DOHH2 (cell line): Measurements from ENCODE around the gene TRIML1.

ENCODE experiments used
- H3F3A ChIP-seq: fragments of 200-600 bp; sonication (generic), shearing (Covaris generic); 2 replicates; pipeline ENCODE4 v1.6.0; 2016; ENCODE audit warnings: antibody characterized with exemption, mild to moderate bottlenecking; ENCODE audit not compliant: control insufficient read depth, insufficient read depth
- H3K27ac ChIP-seq: fragments of 200-600 bp; sonication (generic); 2 replicates; pipeline ENCODE4 v1.5.1; 2014; ENCODE audit warnings: low read depth, mild to moderate bottlenecking, low read length, moderate library complexity
- H3K27me3 ChIP-seq: fragments of 200-600 bp; sonication (generic); 2 replicates; pipeline ENCODE4 v1.6.1; 2014; ENCODE audit warnings: mild to moderate bottlenecking, low read length, mixed read lengths; ENCODE audit not compliant: control insufficient read depth
- H3K36me3 ChIP-seq: fragments of 200-600 bp; sonication (generic); 2 replicates; pipeline ENCODE4 v1.6.1; 2014; ENCODE audit warnings: mild to moderate bottlenecking, low read length, moderate library complexity, mixed read lengths; ENCODE audit not compliant: control insufficient read depth
- H3K4me1 ChIP-seq: fragments of 200-600 bp; sonication (generic); 2 replicates; pipeline ENCODE4 v1.6.1; 2014; ENCODE audit warnings: mild to moderate bottlenecking, low read length, mixed read lengths; ENCODE audit not compliant: control insufficient read depth
- H3K4me2 ChIP-seq: fragments of 200-600 bp; sonication (generic); 2 replicates; pipeline ENCODE4 v1.6.0; 2014; ENCODE audit warnings: mild to moderate bottlenecking, low read length, moderate library complexity
- H3K4me3 ChIP-seq: fragments of 200-600 bp; sonication (generic); 2 replicates; pipeline ENCODE4 v1.5.1; 2014; ENCODE audit warnings: mild to moderate bottlenecking, low read length, mixed read lengths
- H3K79me2 ChIP-seq: fragments of 200-600 bp; sonication (generic); 2 replicates; pipeline ENCODE4 v1.6.1; 2014; ENCODE audit warnings: mild to moderate bottlenecking, low read length, mixed read lengths; ENCODE audit not compliant: control insufficient read depth
- H3K9me2 ChIP-seq: fragments of 200-600 bp; sonication (generic); replicated peaks from 2 replicates; pipeline ENCODE4 v1.6.1; 2014; ENCODE audit warnings: mild to moderate bottlenecking, low read length, mixed read lengths; ENCODE audit not compliant: control insufficient read depth
- H3K9me3 ChIP-seq: fragments of 200-600 bp; sonication (generic); 2 replicates; pipeline ENCODE4 v1.6.1; 2014; ENCODE audit warnings: antibody characterized with exemption, low read length, mixed read lengths; ENCODE audit not compliant: control insufficient read depth, insufficient read depth
- H4K20me1 ChIP-seq: fragments of 200-600 bp; sonication (generic); 2 replicates; pipeline ENCODE4 v1.6.0; 2014; ENCODE audit warnings: low read depth, mild to moderate bottlenecking, antibody characterized with exemption, low read length, moderate library complexity; ENCODE audit not compliant: control insufficient read depth, insufficient read depth
- EZH2phosphoT487 ChIP-seq: fragments of 200-600 bp; sonication (generic); IDR thresholded peaks from 2 replicates; pipeline ENCODE4 v1.6.1; 2017; ENCODE audit warnings: borderline replicate concordance, mild to moderate bottlenecking, antibody characterized with exemption, low read length, moderate library complexity, mixed read lengths
- TF ChIP-seq, protein P1 (sequence below): fragments of 200-600 bp; sonication (generic); IDR thresholded peaks from one replicate; pipeline ENCODE4 v1.5.1; 2014; ENCODE audit warnings: antibody characterized with exemption, mild to moderate bottlenecking, low read depth, low read length; ENCODE audit not compliant: poor library complexity, severe bottlenecking

The TRIML1 gene

DNA sequence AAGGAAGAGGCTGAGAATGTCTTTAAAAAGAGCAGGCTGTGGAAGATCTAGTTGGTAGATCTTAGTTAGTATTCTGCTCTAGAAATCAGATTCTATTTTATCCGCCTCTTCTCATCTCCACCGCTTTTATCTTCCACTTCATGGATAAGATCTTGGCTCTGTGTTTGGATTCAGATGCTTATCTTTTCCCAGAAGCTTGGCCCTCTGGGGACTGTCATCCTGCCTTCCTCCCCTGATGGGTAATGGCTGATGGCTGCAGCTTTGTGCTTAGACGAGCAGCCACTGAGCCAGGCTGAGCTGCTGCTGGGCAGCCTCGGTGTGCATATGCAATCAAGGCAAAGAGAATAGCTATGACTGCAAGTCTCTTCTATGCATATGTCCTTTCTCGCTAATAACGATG, 23.5 kb downstream of the TRIML1 start:
- H3K4me1 ChIP-seq = no peaks in the 10 kb centered on the region
- no peak overlapping the region for H3K4me2 ChIP-seq
- H3K4me3 ChIP-seq = no peak overlapping the region
- no peak overlapping the region for H3K27ac ChIP-seq
- no peaks in the 10 kb centered on the region for H3K79me2 ChIP-seq
- TF ChIP-seq, protein P1, sequence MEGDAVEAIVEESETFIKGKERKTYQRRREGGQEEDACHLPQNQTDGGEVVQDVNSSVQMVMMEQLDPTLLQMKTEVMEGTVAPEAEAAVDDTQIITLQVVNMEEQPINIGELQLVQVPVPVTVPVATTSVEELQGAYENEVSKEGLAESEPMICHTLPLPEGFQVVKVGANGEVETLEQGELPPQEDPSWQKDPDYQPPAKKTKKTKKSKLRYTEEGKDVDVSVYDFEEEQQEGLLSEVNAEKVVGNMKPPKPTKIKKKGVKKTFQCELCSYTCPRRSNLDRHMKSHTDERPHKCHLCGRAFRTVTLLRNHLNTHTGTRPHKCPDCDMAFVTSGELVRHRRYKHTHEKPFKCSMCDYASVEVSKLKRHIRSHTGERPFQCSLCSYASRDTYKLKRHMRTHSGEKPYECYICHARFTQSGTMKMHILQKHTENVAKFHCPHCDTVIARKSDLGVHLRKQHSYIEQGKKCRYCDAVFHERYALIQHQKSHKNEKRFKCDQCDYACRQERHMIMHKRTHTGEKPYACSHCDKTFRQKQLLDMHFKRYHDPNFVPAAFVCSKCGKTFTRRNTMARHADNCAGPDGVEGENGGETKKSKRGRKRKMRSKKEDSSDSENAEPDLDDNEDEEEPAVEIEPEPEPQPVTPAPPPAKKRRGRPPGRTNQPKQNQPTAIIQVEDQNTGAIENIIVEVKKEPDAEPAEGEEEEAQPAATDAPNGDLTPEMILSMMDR = no peak
- no peak for TF ChIP-seq EZH2phosphoT487
- H3K36me3 ChIP-seq = no peaks in the 10 kb centered on the region
- no peaks in the 10 kb centered on the region for H3F3A ChIP-seq
- H3K27me3 ChIP-seq = no peaks in the 10 kb centered on the region
- H4K20me1 ChIP-seq = no peaks in the 10 kb centered on the region
- no peaks in the 10 kb centered on the region for H3K9me2 ChIP-seq
- no peaks in the 10 kb centered on the region for H3K9me3 ChIP-seq

DNA sequence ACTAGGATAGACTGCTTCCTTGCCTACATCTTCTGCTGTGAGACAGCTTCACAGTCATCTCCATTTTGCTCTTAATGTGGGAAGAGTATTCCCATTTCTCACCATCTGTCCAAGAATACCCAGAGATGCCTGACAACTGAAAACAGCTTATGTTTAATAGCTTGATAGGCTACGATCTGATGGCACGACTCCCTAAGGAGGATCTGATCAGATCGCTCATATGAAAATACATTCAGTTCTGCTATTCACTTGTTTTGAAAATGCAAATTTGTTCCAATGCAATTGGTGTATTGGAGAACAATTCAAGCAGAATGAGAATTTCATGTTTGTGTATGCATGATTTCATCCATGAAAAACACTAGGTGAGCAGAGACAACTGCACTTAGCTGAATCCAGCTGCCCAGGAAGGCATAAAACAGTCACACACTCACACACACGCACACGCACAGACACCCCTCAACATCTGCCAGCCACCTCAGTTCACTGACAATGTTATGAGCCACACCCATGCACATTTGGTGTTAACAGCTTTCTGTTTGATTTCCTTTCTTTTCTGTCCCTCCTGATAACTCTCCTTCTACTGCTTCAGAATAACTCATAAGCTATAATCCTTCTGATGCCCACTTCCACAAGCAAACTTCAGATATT, 29.6 kb downstream of the TRIML1 start:
- H3K27me3 ChIP-seq = no peaks in the 10 kb centered on the region
- H3K4me3 ChIP-seq = no peak overlapping the region
- H3K27ac ChIP-seq = no peak overlapping the region
- H3K9me2 ChIP-seq = no peaks in the 10 kb centered on the region
- no peaks in the 10 kb centered on the region for H3K79me2 ChIP-seq
- H3K36me3 ChIP-seq = no peaks in the 10 kb centered on the region
- no peaks in the 10 kb centered on the region for H4K20me1 ChIP-seq
- H3K4me2 ChIP-seq = no peak overlapping the region
- H3K9me3 ChIP-seq = no peaks in the 10 kb centered on the region; the same call in 1 of the 2 replicates
- no peaks in the 10 kb centered on the region for H3F3A ChIP-seq
- H3K4me1 ChIP-seq = no peaks in the 10 kb centered on the region
- no peak for TF ChIP-seq EZH2phosphoT487
- TF ChIP-seq, protein P1 = no peak

DNA sequence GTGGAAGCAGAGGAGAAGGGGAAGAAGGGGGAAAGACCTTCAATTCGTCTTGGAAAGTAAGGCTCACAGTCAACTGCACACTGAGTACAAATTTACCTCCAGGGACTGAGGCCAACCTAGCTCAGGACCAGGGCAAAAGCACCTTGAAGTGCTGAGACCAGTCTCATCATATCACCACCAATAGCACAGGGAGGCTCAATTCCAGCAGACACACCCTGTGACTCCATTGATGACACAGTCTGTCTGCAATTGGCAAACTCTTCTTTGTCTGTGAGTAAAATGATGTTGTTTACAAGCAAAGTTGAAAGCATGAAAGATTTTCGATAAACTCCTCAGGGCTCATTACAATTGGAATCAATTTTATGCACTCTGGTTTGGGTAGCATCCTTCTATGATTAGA, 32.3 kb downstream of the TRIML1 start:
- H4K20me1 ChIP-seq = no peaks in the 10 kb centered on the region
- H3F3A ChIP-seq = no peaks in the 10 kb centered on the region
- no peak overlapping the region for H3K27ac ChIP-seq
- no peak overlapping the region for H3K4me2 ChIP-seq
- TF ChIP-seq, protein P1 = no peak
- no peak for TF ChIP-seq EZH2phosphoT487
- no peaks in the 10 kb centered on the region for H3K79me2 ChIP-seq
- H3K4me3 ChIP-seq = no peak overlapping the region
- H3K9me3 ChIP-seq = no peaks in the 10 kb centered on the region; the same call in 1 of the 2 replicates
- no peaks in the 10 kb centered on the region for H3K36me3 ChIP-seq
- no peaks in the 10 kb centered on the region for H3K4me1 ChIP-seq
- no peaks in the 10 kb centered on the region for H3K9me2 ChIP-seq
- H3K27me3 ChIP-seq = no peaks in the 10 kb centered on the region
